GM12872 (cell line): Measurements from ENCODE around the gene MX2.

Source experiments
- TF ChIP-seq, protein P1 (sequence below): IDR thresholded peaks from 3 replicates; pipeline ENCODE4 v1.5.1; 2011; ENCODE audit warnings: low read depth, mild to moderate bottlenecking, low read length, moderate library complexity; ENCODE audit not compliant: insufficient read depth

The MX2 gene

DNA sequence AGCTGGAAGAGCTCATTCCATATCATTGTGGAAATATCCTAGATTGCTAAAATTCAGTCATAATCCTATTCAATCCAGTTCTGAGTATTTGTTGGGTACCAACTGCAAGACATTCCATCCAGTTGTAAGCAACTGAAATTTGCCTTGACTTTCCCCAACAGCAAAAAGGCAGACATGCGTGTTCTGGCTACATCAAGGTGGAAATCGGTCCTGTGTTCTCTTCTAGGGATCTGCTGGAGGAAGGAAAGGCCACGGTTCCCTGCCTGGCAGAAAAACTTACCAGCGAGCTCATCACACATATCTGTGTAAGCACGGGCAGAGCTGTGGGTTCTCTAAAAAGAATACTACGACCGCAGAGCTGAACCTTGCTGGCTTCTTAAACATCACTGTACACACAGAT lies 81.7 kb downstream of the MX2 start:
- TF ChIP-seq, protein P1, sequence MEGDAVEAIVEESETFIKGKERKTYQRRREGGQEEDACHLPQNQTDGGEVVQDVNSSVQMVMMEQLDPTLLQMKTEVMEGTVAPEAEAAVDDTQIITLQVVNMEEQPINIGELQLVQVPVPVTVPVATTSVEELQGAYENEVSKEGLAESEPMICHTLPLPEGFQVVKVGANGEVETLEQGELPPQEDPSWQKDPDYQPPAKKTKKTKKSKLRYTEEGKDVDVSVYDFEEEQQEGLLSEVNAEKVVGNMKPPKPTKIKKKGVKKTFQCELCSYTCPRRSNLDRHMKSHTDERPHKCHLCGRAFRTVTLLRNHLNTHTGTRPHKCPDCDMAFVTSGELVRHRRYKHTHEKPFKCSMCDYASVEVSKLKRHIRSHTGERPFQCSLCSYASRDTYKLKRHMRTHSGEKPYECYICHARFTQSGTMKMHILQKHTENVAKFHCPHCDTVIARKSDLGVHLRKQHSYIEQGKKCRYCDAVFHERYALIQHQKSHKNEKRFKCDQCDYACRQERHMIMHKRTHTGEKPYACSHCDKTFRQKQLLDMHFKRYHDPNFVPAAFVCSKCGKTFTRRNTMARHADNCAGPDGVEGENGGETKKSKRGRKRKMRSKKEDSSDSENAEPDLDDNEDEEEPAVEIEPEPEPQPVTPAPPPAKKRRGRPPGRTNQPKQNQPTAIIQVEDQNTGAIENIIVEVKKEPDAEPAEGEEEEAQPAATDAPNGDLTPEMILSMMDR, result no peak

DNA sequence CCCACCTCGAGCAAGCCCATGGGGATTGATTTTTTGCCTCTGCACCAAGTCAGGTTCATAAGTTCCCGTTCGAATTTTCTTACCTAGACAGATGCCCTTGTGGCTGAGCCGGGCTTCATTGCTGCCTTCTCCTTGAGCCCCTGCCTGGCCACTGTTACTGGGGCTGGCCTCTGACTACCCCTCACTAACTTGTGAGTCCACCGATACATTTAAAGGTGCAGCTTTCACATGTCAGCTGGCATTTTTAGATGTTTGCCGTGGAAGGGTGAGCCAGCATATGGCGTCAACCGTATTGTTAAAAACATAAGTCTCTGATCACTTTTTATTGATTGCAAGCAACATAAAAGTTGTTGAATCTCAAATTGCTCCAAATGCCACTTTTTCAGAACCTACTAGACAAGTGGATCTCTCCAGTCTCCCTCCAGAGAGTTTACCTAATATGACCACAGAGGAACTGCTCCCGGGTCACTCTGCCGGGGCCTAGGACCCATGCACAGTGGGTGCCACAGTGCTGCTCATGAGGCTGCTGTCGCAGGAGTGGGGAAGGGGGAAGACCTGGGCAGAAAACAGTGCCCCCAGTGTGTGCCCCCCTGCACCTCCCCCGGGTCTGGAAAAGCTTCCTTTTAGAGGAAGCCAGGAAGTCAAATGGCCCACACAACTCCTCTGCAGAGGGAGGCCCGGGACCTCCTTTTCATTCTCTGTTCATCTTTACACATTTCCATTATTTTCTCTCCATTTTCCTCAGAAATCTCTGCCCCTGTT lies 83.1 kb downstream of the MX2 start:
- TF ChIP-seq, protein P1, result no peak

DNA sequence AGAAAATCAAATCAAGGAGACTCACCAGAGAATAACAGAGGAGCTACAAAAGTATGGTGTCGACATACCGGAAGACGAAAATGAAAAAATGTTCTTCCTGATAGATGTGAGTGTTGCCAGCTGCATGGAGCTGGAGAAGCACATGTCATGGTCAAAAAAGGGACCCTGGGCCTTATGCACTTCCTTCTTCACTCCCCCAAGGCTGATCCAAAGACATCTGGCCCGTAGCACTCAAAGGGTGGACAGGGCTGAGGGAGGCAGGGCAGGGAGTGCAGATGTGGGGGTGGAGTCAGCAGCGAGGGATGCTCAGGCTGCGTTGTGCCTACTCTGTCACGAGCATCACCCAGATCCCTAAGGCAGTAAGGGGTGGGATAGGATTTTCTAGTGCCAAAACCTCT lies 83.6 kb downstream of the MX2 start:
- TF ChIP-seq, protein P1, result no peak

DNA sequence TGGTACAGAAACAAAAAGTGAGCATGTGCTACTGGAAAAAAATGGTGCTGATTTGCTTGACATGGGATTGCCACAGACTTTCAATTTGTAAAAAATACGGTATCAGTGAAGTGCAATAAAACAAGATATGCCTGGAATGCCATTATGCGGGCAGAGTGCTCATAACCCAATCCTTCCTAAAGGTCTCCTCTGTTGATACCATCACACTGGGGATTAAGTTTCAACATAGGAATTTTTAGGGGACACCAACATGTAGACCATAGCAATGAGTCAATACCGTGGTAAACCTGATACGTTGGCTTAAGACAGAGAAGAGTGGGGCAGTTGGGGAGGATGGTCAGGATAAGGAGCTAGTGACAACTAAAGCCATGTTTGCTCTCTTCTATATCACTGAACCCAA lies 84.8 kb downstream of the MX2 start:
- TF ChIP-seq, protein P1, result no peak

DNA sequence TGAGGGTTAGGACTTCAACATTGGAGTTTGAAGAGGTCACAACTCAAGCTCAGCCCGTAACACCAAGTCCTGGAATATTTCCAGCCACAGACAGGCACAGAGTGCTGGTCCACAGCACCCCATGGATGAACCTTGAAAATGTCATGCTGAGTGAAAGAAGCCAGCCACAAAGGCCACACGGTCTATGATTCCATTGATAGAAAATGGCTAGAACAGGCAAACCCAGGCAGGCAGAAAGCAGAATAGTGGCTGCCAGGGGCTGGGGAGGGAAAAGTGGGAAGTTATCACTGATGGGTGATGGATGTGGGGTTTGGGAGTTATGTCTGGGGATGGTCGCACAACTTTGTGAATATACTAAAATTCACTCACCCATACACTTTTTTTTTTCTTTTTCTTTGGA lies 85.5 kb downstream of the MX2 start:
- TF ChIP-seq, protein P1, result no peak

DNA sequence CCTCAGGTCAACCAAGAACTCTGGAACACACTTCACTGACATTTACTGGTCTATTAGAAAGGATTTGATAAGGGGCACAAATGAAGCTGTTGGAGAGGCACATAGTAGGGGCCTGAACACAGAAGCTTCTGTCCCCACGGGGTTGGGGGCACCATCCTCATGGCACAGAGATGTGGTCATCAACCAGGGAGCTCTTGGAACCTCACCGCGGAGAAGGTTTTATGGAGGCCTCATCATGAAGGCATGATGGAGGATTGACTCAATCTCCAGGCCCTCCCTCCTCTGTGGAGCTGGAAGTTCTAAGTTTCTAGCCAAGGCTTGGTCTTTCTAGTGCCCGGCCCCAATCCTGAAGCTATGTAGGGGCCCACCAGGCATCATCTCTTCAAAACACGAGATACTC lies 87.8 kb downstream of the MX2 start:
- TF ChIP-seq, protein P1, result no peak

DNA sequence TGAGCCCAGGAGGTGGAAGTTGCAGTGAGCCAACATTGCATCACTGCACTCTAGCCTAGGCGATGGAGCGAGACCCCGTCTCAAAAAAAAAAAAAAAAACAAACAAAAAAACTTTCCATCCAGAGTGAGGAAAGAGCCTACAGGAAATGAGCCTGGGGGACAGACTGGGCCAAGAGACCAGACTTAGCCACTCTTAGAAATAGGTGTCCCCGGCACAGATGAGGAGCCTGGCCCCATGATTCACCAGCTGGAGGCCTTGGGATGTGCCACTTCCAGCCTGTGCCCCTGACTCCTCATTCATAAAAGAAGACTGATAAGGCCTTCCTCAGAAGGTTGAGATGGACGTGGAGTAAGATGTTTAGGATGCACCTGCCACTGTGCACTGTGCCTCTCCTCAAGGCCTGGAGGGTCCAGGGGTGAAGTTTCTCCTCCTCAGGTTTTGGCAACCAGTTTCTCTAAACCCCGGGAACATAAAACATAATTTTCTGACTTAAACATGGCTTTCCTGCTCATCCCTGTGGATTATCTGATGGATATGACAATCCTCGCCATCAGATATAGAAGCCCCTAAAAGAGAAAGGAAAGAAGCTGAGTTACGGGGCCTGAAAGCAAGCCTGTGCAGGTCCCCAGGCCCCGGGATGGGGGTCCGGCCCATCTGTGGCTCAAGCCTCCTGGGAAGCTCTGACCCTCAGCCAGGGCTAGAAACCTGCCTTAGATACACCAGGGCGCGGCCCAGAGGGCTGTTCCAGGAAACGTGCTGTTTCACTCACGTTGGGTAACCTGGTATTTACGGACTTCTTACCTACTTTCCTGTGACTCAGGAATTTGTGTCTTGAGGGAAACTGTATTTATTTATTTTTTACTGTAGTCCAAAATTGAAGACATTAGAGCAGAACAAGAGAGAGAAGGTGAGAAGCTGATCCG lies 90.2 kb downstream of the MX2 start:
- TF ChIP-seq, protein P1, result no peak
